PC-3 (cell line): Measurements from ENCODE around the gene PIAS2. TPM values are rescaled to one million over a fixed set of nuclear protein-coding genes. Genes with fewer than 3 reads are reported as not detected.

Experiments
- ATAC-seq: fragments of 200-7000 bp; cut with Tn5 transposase; 2 replicates; pipeline ENCODE4 v1.9.1; 2020; ENCODE audit warnings: mild to moderate bottlenecking, moderate library complexity
- BruUV-seq: library from RNA; stranded (reverse); fragments of 400-500 nt; replicated peaks from 2 replicates; lab custom pipeline; 2021; lab: Mats Ljungman, UMichigan
- CTCF ChIA-PET: fragments of 300-600 bp; sonication (Branson Sonifier 250); formaldehyde crosslinking; loops from one replicate; lab custom pipeline; 2022; ENCODE audit warnings: antibody characterized with exemption; lab: Charles Lee
- POLR2A ChIA-PET: fragments of 300-600 bp; sonication (Branson Sonifier 250); formaldehyde crosslinking; loops from one replicate; lab custom pipeline; 2022; ENCODE audit warnings: antibody characterized with exemption; ENCODE audit not compliant: unreplicated experiment; lab: Charles Lee
- DNase-seq: peaks from one replicate; pipeline ENCODE4 v3.0.0-alpha.2; 2015
- H2AFZ ChIP-seq: fragments of 300-600 bp; sonication (generic); 2 replicates; pipeline ENCODE4 v1.6.0; 2016; ENCODE audit warnings: antibody characterized with exemption, low read length
- H3F3A ChIP-seq: fragments of 300-600 bp; sonication (generic); one replicate; pipeline ENCODE4 v1.6.0; 2017; ENCODE audit warnings: antibody characterized with exemption, low read length, control low read depth, mild to moderate bottlenecking; ENCODE audit not compliant: unreplicated experiment
- H3K27ac ChIP-seq: fragments of 300-600 bp; sonication (generic); 2 replicates; pipeline ENCODE4 v1.5.1; 2016; ENCODE audit warnings: mild to moderate bottlenecking, low read length
- H3K27me3 ChIP-seq: fragments of 300-600 bp; sonication (generic); 2 replicates; pipeline ENCODE4 v1.6.1; 2016; ENCODE audit warnings: low read length, mixed read lengths
- H3K36me3 ChIP-seq: fragments of 300-600 bp; sonication (generic); 2 replicates; pipeline ENCODE4 v1.6.1; 2016; ENCODE audit warnings: low read depth, mixed run types, low read length, mixed read lengths
- H3K4me1 ChIP-seq: fragments of 300-600 bp; sonication (generic); 2 replicates; pipeline ENCODE4 v1.5.1; 2016; ENCODE audit warnings: low read length; ENCODE audit not compliant: insufficient read depth
- H3K4me2 ChIP-seq: fragments of 300-600 bp; sonication (generic); 2 replicates; pipeline ENCODE4 v1.6.0; 2016; ENCODE audit warnings: low read length
- H3K4me3 ChIP-seq: fragments of 300-600 bp; sonication (generic); 2 replicates; pipeline ENCODE4 v1.5.1; 2016; ENCODE audit warnings: mild to moderate bottlenecking, low read length, mixed read lengths
- H3K79me2 ChIP-seq: fragments of 300-600 bp; sonication (generic); 2 replicates; pipeline ENCODE4 v1.6.1; 2017; ENCODE audit warnings: low read length, mixed read lengths
- H3K9ac ChIP-seq: fragments of 300-600 bp; sonication (generic); 2 replicates; pipeline ENCODE4 v1.6.0; 2016; ENCODE audit warnings: mild to moderate bottlenecking, low read length
- H3K9me2 ChIP-seq: fragments of 300-600 bp; sonication (generic); replicated peaks from 2 replicates; pipeline ENCODE4 v1.6.1; 2016; ENCODE audit warnings: mixed run types, low read length, mixed read lengths
- H3K9me3 ChIP-seq: fragments of 300-600 bp; sonication (generic); 2 replicates; pipeline ENCODE4 v1.6.1; 2016; ENCODE audit warnings: low read length, mixed read lengths
- H4K20me1 ChIP-seq: fragments of 300-600 bp; sonication (generic); 2 replicates; pipeline ENCODE4 v1.6.1; 2016; ENCODE audit warnings: low read length, mixed read lengths
- CTCF ChIP-seq: fragments of 300-600 bp; sonication (generic); conservative IDR thresholded peaks from 2 replicates; pipeline ENCODE4 v1.5.1; 2017; ENCODE audit warnings: antibody characterized with exemption, low read depth, mild to moderate bottlenecking, low read length
- EZH2 ChIP-seq: fragments of 300-600 bp; sonication (generic); IDR thresholded peaks from one replicate; pipeline ENCODE4 v1.6.1; 2017; ENCODE audit warnings: antibody characterized with exemption, mild to moderate bottlenecking, low read length; ENCODE audit not compliant: unreplicated experiment
- EZH2phosphoT487 ChIP-seq: fragments of 300-600 bp; sonication (generic); IDR thresholded peaks from 2 replicates; pipeline ENCODE4 v1.6.1; 2018; ENCODE audit warnings: mild to moderate bottlenecking, antibody characterized with exemption, low read length, borderline replicate concordance
- intact Hi-C: fragments of 100-400 bp; cut with micrococcal nuclease; formaldehyde crosslinking; loops from 2 replicates; pipeline ENCODE4 v1.9.0; 2023
- total RNA-seq: library from RNA; depleted of rRNA; stranded (reverse); fragments of >200 nt; gene quantifications from 2 replicates; pipeline ENCODE4 v1.2.3, GENCODE V29; 2014

Gene PIAS2
- total RNA-seq, 1 experiment from 2014 or later = 13.5 TPM

DNA sequence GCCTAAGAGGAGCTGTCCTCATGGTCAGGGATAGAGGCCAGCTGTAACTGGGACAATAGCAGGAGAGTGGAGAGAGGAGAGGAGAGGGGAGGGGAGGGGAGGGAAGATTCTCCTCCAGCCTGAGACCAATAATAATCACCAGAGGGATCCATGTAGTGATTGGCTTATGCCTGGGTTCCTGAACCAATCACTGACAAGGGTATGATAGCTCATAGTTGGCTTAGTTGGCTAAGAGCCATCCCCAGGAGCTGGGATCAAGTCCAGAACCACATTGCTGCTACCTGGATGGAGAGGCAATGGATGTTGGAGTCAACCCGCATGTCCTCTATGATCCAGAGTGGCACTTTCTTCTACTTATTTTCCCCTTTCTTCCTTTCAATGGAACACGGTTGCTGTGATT is 152.7 kb downstream of the PIAS2 start:
- no peaks in the 10 kb centered on the region for H3K36me3 ChIP-seq
- no peak overlapping the region for H2AFZ ChIP-seq
- H3K27me3 ChIP-seq = no peaks in the 10 kb centered on the region
- no peaks in the 10 kb centered on the region for H3K4me1 ChIP-seq
- ATAC-seq (no peak), DNase-seq (no peak)
- no peaks in the 10 kb centered on the region for H3K9me2 ChIP-seq
- BruUV-seq = no TSS peak
- H3K9ac ChIP-seq = no peak overlapping the region
- no peaks in the 10 kb centered on the region for H3F3A ChIP-seq
- TF ChIP-seq EZH2phosphoT487 = no peak
- no peak for TF ChIP-seq EZH2
- TF ChIP-seq CTCF = no peak
- H3K4me3 ChIP-seq = no peak overlapping the region
- H3K9me3 ChIP-seq = no peaks in the 10 kb centered on the region
- intact Hi-C loops = no loop called here
- H3K27ac ChIP-seq = no peak overlapping the region
- H3K79me2 ChIP-seq = no peaks in the 10 kb centered on the region
- CTCF ChIA-PET = no interaction called here
- no peak overlapping the region for H3K4me2 ChIP-seq
- no peaks in the 10 kb centered on the region for H4K20me1 ChIP-seq
- POLR2A ChIA-PET = no interaction called here

GRCh38 chr18:46761059-46761769 is 156.1 kb downstream of the PIAS2 start:
- Histone ChIP-seq H3K4me3 (no peak overlapping the region), H3K9ac (no peak overlapping the region), H3K4me2 (no peak overlapping the region), H3K27ac (no peak overlapping the region), H3K9me3 (no peaks in the 10 kb centered on the region), H3K4me1 (no peaks in the 10 kb centered on the region), H3K9me2 (no peaks in the 10 kb centered on the region), H3K27me3 (no peaks in the 10 kb centered on the region), H2AFZ (no peak overlapping the region), H3K79me2 (no peaks in the 10 kb centered on the region), H3K36me3 (no peaks in the 10 kb centered on the region), H3F3A (no peaks in the 10 kb centered on the region), H4K20me1 (no peaks in the 10 kb centered on the region)
- intact Hi-C loops = no loop called here
- no peak for ATAC-seq
- no peak for DNase-seq
- no TSS peak for BruUV-seq
- TF ChIP-seq CTCF (no peak), EZH2phosphoT487 (no peak), EZH2 (no peak)
- ChIA-PET CTCF (no interaction called here), POLR2A (no interaction called here)

GRCh38 chr18:46759890-46760289 is 157.4 kb downstream of the PIAS2 start:
- Histone ChIP-seq H2AFZ (no peak overlapping the region), H4K20me1 (no peaks in the 10 kb centered on the region), H3K9ac (no peak overlapping the region), H3K9me3 (no peaks in the 10 kb centered on the region), H3K4me3 (no peak overlapping the region), H3K9me2 (no peaks in the 10 kb centered on the region), H3K36me3 (no peaks in the 10 kb centered on the region), H3K79me2 (no peaks in the 10 kb centered on the region), H3K27me3 (no peaks in the 10 kb centered on the region), H3F3A (no peaks in the 10 kb centered on the region), H3K27ac (no peak overlapping the region), H3K4me1 (no peaks in the 10 kb centered on the region), H3K4me2 (no peak overlapping the region)
- BruUV-seq = no TSS peak
- TF ChIP-seq CTCF (no peak), EZH2phosphoT487 (no peak)
- ATAC-seq = no peak
- POLR2A ChIA-PET = no interaction called here
- no peak for DNase-seq
- CTCF ChIA-PET = no interaction called here
- intact Hi-C loops = no loop called here
